ENCODE measurements around the gene TTC33. TPM values are rescaled to one million over a fixed set of nuclear protein-coding genes. Genes with fewer than 3 reads are reported as not detected.

TTC33 gene
- total and polyA plus RNA-seq, 2 of the 4 experiments (the other 2 are of a cell fraction), result 3.1 to 8.1 TPM

- CTCF ChIA-PET, result interaction anchor here (0.7 kb wide), 2 partner anchors 91 to 104 kb away, joined by 4 to 5 read pairs; no protein-coding TSS in a partner anchor
- peaks cover 2% of the 10 kb centered on the region; the same call in 1 of the 2 replicates for H3K27me3 ChIP-seq (ENCODE audit: control insufficient read depth, insufficient read depth, low read length)
- no peaks in the 10 kb centered on the region for H3K9me3 ChIP-seq (ENCODE audit: control insufficient read depth, insufficient read depth, low read length)
- H3K18ac ChIP-seq (ENCODE audit: low read depth, low read length), result no peak overlapping the region
- H3K4me2 ChIP-seq (ENCODE audit: low read depth, low read length), result no peak overlapping the region
- H4K91ac ChIP-seq (ENCODE audit: insufficient read depth, low read depth, low read length), result no peak overlapping the region
- in situ Hi-C loops (cut with MboI; ENCODE audit: low sequenced_read_pairs) (no loop called here), intact Hi-C loops (cut with micrococcal nuclease) (no loop called here), dilution Hi-C loops (cut with HindIII; ENCODE audit: low sequenced_read_pairs, unreplicated experiment) (no loop called here)
- no TSS peak for BruUV-seq (replicated peaks)
- H2BK20ac ChIP-seq (ENCODE audit: low read depth, low read length), result no peak overlapping the region
- no peak overlapping the region for H3K27ac ChIP-seq (ENCODE audit: insufficient read depth, low read length)
- no peaks in the 10 kb centered on the region for H3K79me1 ChIP-seq (ENCODE audit: low read depth in 1 of 2, low read length in 2 of 2)
- no peak overlapping the region for H3K9ac ChIP-seq (ENCODE audit: low read depth, low read length)
- H4K20me1 ChIP-seq (ENCODE audit: insufficient read depth, low read length), result no peaks in the 10 kb centered on the region
- POLR2A ChIA-PET (ENCODE audit: unreplicated experiment), result no interaction called here
- H4K8ac ChIP-seq (ENCODE audit: low read depth in 2 of 2, low read length in 2 of 2), result no peak overlapping the region
- TF ChIP-seq FOS (IDR thresholded peaks at IDR 0.05; ENCODE audit: low read depth, low read length) (no peak), POLR2A (IDR thresholded peaks at IDR 0.05; ENCODE audit: low read depth, low read length) (no peak), MAFK (IDR thresholded peaks at IDR 0.05; ENCODE audit: low read depth, low read length) (no peak)
- no peak overlapping the region for H3K4ac ChIP-seq (ENCODE audit: low read depth, low read length)
- no peak overlapping the region for H2BK5ac ChIP-seq (ENCODE audit: low read depth, low read length, poor library complexity, severe bottlenecking)
- DNase-seq (no peak), ATAC-seq (ENCODE audit: low read depth) (no peak)
- no CpG with 5 or more reads among the region's 2 CpGs for WGBS, 2 experiments (ENCODE audit: extremely low coverage in 2 of 2, insufficient read length in 1 of 2)
- H3K14ac ChIP-seq (replicated peaks; ENCODE audit: low read depth, low read length), result no peak overlapping the region
- no peak overlapping the region for H2BK15ac ChIP-seq (ENCODE audit: low read depth, low read length)
- no peak overlapping the region for H3K56ac ChIP-seq (ENCODE audit: extremely low read depth, insufficient read depth, low read length)
- H3K4me1 ChIP-seq (ENCODE audit: control insufficient read depth, insufficient read depth, low read length), result no peaks in the 10 kb centered on the region
- H2BK120ac ChIP-seq (ENCODE audit: low read depth, low read length), result no peak overlapping the region
- no peak overlapping the region for H2AK5ac ChIP-seq (ENCODE audit: low read depth, low read length)
- H3K23ac ChIP-seq (ENCODE audit: low read depth, low read length), result no peak overlapping the region
- H2AFZ ChIP-seq (replicated peaks; ENCODE audit: low read length, poor library complexity), result no peak overlapping the region
- no peak overlapping the region for H3K4me3 ChIP-seq (ENCODE audit: insufficient read depth, low read depth, low read length)
- no peak overlapping the region for H2AK9ac ChIP-seq (replicated peaks; ENCODE audit: low read depth, low read length, poor library complexity)
- peaks cover 4% of the 10 kb centered on the region; the same call in 1 of the 2 replicates for H3K9me1 ChIP-seq (ENCODE audit: insufficient read depth, low read length)
- H3K36me3 ChIP-seq (ENCODE audit: control insufficient read depth, insufficient read depth, low read length), result no peaks in the 10 kb centered on the region
- no peak overlapping the region for H4K5ac ChIP-seq (ENCODE audit: low read depth, low read length)
Measured at GRCh38 chr5:40655138-40655537, 100.6 kb downstream of the TTC33 start.

All from IMR-90 (cell line).